Endothelial cell of umbilical vein (primary cell): ENCODE measurements around the gene G6PC2. TPM values are rescaled to one million over a fixed set of nuclear protein-coding genes. Genes with fewer than 3 reads are reported as not detected.

Source experiments
- BruUV-seq: library from RNA; stranded (reverse); fragments of 400-500 nt; replicated peaks from 2 replicates; lab custom pipeline; 2021; lab: Mats Ljungman, UMichigan
- CTCF ChIA-PET: fragments of 300-600, 350-600 bp; sonication (Branson Sonifier 250); formaldehyde crosslinking; loops from one replicate; lab custom pipeline; 2021; ENCODE audit warnings: antibody characterized with exemption, inconsistent platforms; lab: Charles Lee
- POLR2A ChIA-PET: fragments of 300-600, 350-600 bp; sonication (Branson Sonifier 250); formaldehyde crosslinking; loops from one replicate; lab custom pipeline; 2021; ENCODE audit warnings: antibody characterized with exemption, inconsistent platforms; lab: Charles Lee
- DNase-seq: peaks from one replicate; pipeline ENCODE4 v3.0.0-alpha.2; 2011; ENCODE audit warnings: low read depth, low spot score
- FAIRE-seq: peaks from 2 replicates; lab custom pipeline; 2011; peaks lifted over from hg19 to GRCh38; lab: Jason Lieb, UNC
- H2AFZ ChIP-seq: 2 replicates; pipeline ENCODE4 v1.6.0; 2012; ENCODE audit warnings: low read depth, low read length, control low read depth, inconsistent platforms
- H3K27ac ChIP-seq: 2 replicates; pipeline ENCODE4 v1.5.1; 2011; ENCODE audit warnings: low read depth, mild to moderate bottlenecking, control low read depth, low read length, moderate library complexity; ENCODE audit not compliant: insufficient read depth
- H3K27me3 ChIP-seq, 2 experiments: 2 replicates each; pipeline versions ENCODE4 v1.6.0 to v1.6.1; 2011; ENCODE audit warnings: low read length in 2 of 2, mixed read lengths in 1 of 2; ENCODE audit not compliant: control insufficient read depth in 2 of 2, insufficient read depth in 2 of 2
- H3K36me3 ChIP-seq, 2 experiments: 2 replicates in 1 of 2; 3 replicates in 1 of 2; pipeline ENCODE4 v1.5.1; 2011; ENCODE audit warnings: low read length in 2 of 2, mild to moderate bottlenecking in 1 of 2, moderate library complexity in 1 of 2; ENCODE audit not compliant: control insufficient read depth in 2 of 2, insufficient read depth in 2 of 2; ENCODE audit errors: extremely low read depth in 1 of 2
- H3K4me1 ChIP-seq: 3 replicates; pipeline ENCODE4 v1.5.1; 2011; ENCODE audit warnings: mild to moderate bottlenecking, low read length; ENCODE audit not compliant: control insufficient read depth, insufficient read depth; ENCODE audit errors: extremely low read depth
- H3K4me2 ChIP-seq: 2 replicates; pipeline ENCODE4 v1.6.1; 2011; ENCODE audit warnings: low read length, control low read depth, mixed read lengths; ENCODE audit not compliant: insufficient read depth
- H3K4me3 ChIP-seq, 3 experiments: fragments of 200-600 bp in 1 of 3; sonication (generic), shearing (Covaris generic) in 1 of 3; replicated peaks in 1 of 3; 2 replicates each; pipeline ENCODE4 v1.5.1; 2011 to 2016; ENCODE audit warnings: control low read depth in 3 of 3, low read length in 3 of 3, mild to moderate bottlenecking in 2 of 3, inconsistent platforms in 1 of 3, low read depth in 1 of 3, moderate library complexity in 1 of 3; ENCODE audit not compliant: insufficient read depth in 1 of 3
- H3K79me2 ChIP-seq: 2 replicates; pipeline ENCODE4 v1.6.0; 2012; ENCODE audit warnings: low read length, inconsistent platforms; ENCODE audit not compliant: control insufficient read depth, insufficient read depth
- H3K9ac ChIP-seq: replicated peaks from 2 replicates; pipeline ENCODE3; 2011; ENCODE audit warnings: low read length, control low read depth; ENCODE audit not compliant: insufficient read depth; ENCODE audit errors: extremely low read depth
- H3K9me1 ChIP-seq: replicated peaks from 3 replicates; pipeline ENCODE4 v1.6.0; 2011; ENCODE audit warnings: mild to moderate bottlenecking, low read length; ENCODE audit not compliant: control insufficient read depth, insufficient read depth; ENCODE audit errors: extremely low read depth
- H3K9me3 ChIP-seq: replicated peaks from 2 replicates; pipeline ENCODE4 v1.5.1; 2012; ENCODE audit warnings: low read length, inconsistent platforms; ENCODE audit not compliant: control insufficient read depth, insufficient read depth
- H4K20me1 ChIP-seq: replicated peaks from 2 replicates; pipeline ENCODE3; 2011; ENCODE audit warnings: mild to moderate bottlenecking, low read length; ENCODE audit not compliant: control insufficient read depth, insufficient read depth; ENCODE audit errors: extremely low read depth
- CTCF ChIP-seq, 2 donors: IDR thresholded peaks; 1 replicate in 1 of 2; 2 replicates in 1 of 2; pipeline ENCODE4 v1.5.1; 2011; ENCODE audit warnings: low read length in 2 of 2, mild to moderate bottlenecking in 2 of 2, moderate library complexity in 2 of 2, control low read depth in 1 of 2, inconsistent platforms in 1 of 2, low read depth in 1 of 2; ENCODE audit not compliant: insufficient read depth in 1 of 2; ENCODE audit errors: extremely low read depth in 1 of 2
- EZH2 ChIP-seq: IDR thresholded peaks from 2 replicates; pipeline ENCODE4 v1.6.1; 2012; ENCODE audit warnings: borderline replicate concordance, low read depth, mild to moderate bottlenecking, moderate library complexity, low read length, inconsistent platforms; ENCODE audit not compliant: severe bottlenecking
- FOS ChIP-seq: IDR thresholded peaks from 2 replicates; pipeline ENCODE4 v1.6.1; 2011; ENCODE audit warnings: mild to moderate bottlenecking, low read length, moderate library complexity, borderline replicate concordance; ENCODE audit not compliant: insufficient read depth
- GATA2 ChIP-seq: IDR thresholded peaks from 2 replicates; pipeline ENCODE4 v1.7.0; 2011; ENCODE audit warnings: low read depth, mild to moderate bottlenecking, moderate library complexity, mixed read lengths, low read length; ENCODE audit not compliant: insufficient read length, insufficient read depth
- JUN ChIP-seq: IDR thresholded peaks from 2 replicates; pipeline ENCODE4 v1.6.1; 2011; ENCODE audit warnings: borderline replicate concordance, low read depth; ENCODE audit not compliant: insufficient read length, insufficient read depth
- MAX ChIP-seq: IDR thresholded peaks from 2 replicates; pipeline ENCODE4 v1.6.1; 2011; ENCODE audit not compliant: insufficient read depth, insufficient read length
- MYC ChIP-seq: IDR thresholded peaks from one replicate; pipeline ENCODE4 v1.6.1; 2011; ENCODE audit warnings: mild to moderate bottlenecking, low read depth, low read length
- POLR2A ChIP-seq: IDR thresholded peaks from 2 replicates; pipeline ENCODE4 v1.6.1; 2012; ENCODE audit warnings: low read depth, mild to moderate bottlenecking, control low read depth, low read length
- POLR2AphosphoS5 ChIP-seq: IDR thresholded peaks from 2 replicates; pipeline ENCODE4 v1.6.1; 2012; ENCODE audit warnings: low read depth, mild to moderate bottlenecking, control low read depth, low read length, moderate library complexity; ENCODE audit not compliant: insufficient read depth
- dilution Hi-C: fragments of 300-500 bp; cut with MboI; formaldehyde crosslinking; loops from one replicate; pipeline ENCODE4 v1.15.0; 2019; ENCODE audit warnings: low sequenced_read_pairs; ENCODE audit not compliant: extremely low pct_ligation_motif_present
- intact Hi-C: fragments of 100-400 bp; cut with micrococcal nuclease; formaldehyde crosslinking; loops from one replicate; pipeline ENCODE4 v1.10.0; 2022
- polyA plus RNA-seq, 4 experiments: library from polyadenylated mRNA; depleted of rRNA in 3 of 4; stranded (reverse) in 3 of 4; unstranded in 1 of 4; fragments of >200 nt; gene quantifications; 2 replicates each; pipeline versions ENCODE4 v1.2.1 to v1.2.3, GENCODE V29; 2011 to 2012; ENCODE audit warnings: missing spikeins in 1 of 4
- total RNA-seq: library from RNA; stranded (reverse); gene quantifications from 2 replicates; pipeline ENCODE4 v1.2.3, GENCODE V29; 2021

The G6PC2 gene
- total and polyA plus RNA-seq, 2 donors (not counting 3 experiments of a cell fraction or from before 2014, with no cell fraction given): not detected

- Histone ChIP-seq H3K79me2 (no peaks in the 10 kb centered on the region), H3K9ac (no peak overlapping the region), H3K4me3 (no peak overlapping the region), H3K9me1 (no peaks in the 10 kb centered on the region), H3K9me3 (no peaks in the 10 kb centered on the region), H3K27ac (no peak overlapping the region), H3K36me3 (no peaks in the 10 kb centered on the region), H4K20me1 (no peaks in the 10 kb centered on the region), H2AFZ (no peak overlapping the region), H3K4me1 (no peaks in the 10 kb centered on the region), H3K4me2 (no peak overlapping the region), H3K27me3 (peaks cover 19 to 22% of the 10 kb centered on the region in 2 experiments)
- dilution Hi-C loops: no loop called here
- ChIA-PET POLR2A (no interaction called here), CTCF (interaction anchor here (1.0 kb wide), 1 partner anchor 9 kb away, joined by 3 read pairs; no protein-coding TSS in a partner anchor)
- intact Hi-C loops: no loop called here
- TF ChIP-seq EZH2 (no peak), CTCF (IDR thresholded peaks at IDR 0.05; ENCODE audit: extremely low read depth in 1 of 2, insufficient read depth in 1 of 2, low read depth in 1 of 2, low read length in 2 of 2) (no peak), FOS (no peak), POLR2A (no peak), JUN (no peak), MAX (no peak), GATA2 (no peak), POLR2AphosphoS5 (no peak), MYC (no peak)
- no TSS peak for BruUV-seq
- no peak for FAIRE-seq
- DNase-seq: no peak
These were observed 3.3 kb downstream of the G6PC2 start for GRCh38 chr2:168904358-168904757.
